Inferior parietal cortex (tissue), 1 donor: ENCODE results near the gene KANSL1.

Source experiments
- DNase-seq: peaks from one replicate; pipeline ENCODE4 v3.0.0-alpha.2; 2016; ENCODE audit errors: extremely low spot score

KANSL1 gene

GRCh38 chr17:46072998-46073397 is 120.2 kb downstream of the KANSL1 start:
- no peak for DNase-seq

- no peak for DNase-seq
Observed at GRCh38 chr17:46071796-46072195, 121.4 kb downstream of the KANSL1 start.

GRCh38 chr17:46064460-46064859 is 128.8 kb downstream of the KANSL1 start:
- DNase-seq = no peak

GRCh38 chr17:46063241-46063640 is 130.0 kb downstream of the KANSL1 start:
- DNase-seq = no peak

GRCh38 chr17:46061435-46061834 is 131.8 kb downstream of the KANSL1 start:
- no peak for DNase-seq

GRCh38 chr17:46060461-46060860 is 132.8 kb downstream of the KANSL1 start:
- DNase-seq = no peak

- DNase-seq = no peak
Observed at GRCh38 chr17:46059486-46059885, 133.7 kb downstream of the KANSL1 start.

GRCh38 chr17:46057366-46057765 is 135.9 kb downstream of the KANSL1 start:
- DNase-seq = no peak

- no peak for DNase-seq
Observed at GRCh38 chr17:46056800-46057304, 136.4 kb downstream of the KANSL1 start.

- DNase-seq = no peak
Observed at GRCh38 chr17:46053911-46054534, 139.2 kb downstream of the KANSL1 start.

GRCh38 chr17:46049656-46050055 is 143.6 kb downstream of the KANSL1 start:
- no peak for DNase-seq

- DNase-seq = no peak
Observed at GRCh38 chr17:46047856-46048255, 145.4 kb downstream of the KANSL1 start.

GRCh38 chr17:46047398-46047797 is 145.8 kb downstream of the KANSL1 start:
- no peak for DNase-seq

- no peak for DNase-seq
Observed at GRCh38 chr17:46046957-46047356, 146.3 kb downstream of the KANSL1 start.

- DNase-seq = no peak
Observed at GRCh38 chr17:46045639-46046038, 147.6 kb downstream of the KANSL1 start.

GRCh38 chr17:46044989-46045388 is 148.2 kb downstream of the KANSL1 start:
- no peak for DNase-seq

GRCh38 chr17:46044286-46044928 is 148.8 kb downstream of the KANSL1 start:
- peak; percentile 87 for DNase-seq

- DNase-seq = no peak
Observed at GRCh38 chr17:46043606-46044005, 149.6 kb downstream of the KANSL1 start.

- DNase-seq = no peak
Observed at GRCh38 chr17:46042925-46043324, 150.3 kb downstream of the KANSL1 start.

GRCh38 chr17:46042246-46042645 is 151.0 kb downstream of the KANSL1 start:
- DNase-seq = no peak

- no peak for DNase-seq
Observed at GRCh38 chr17:46039592-46040186, 153.5 kb downstream of the KANSL1 start.

GRCh38 chr17:46038937-46039336 is 154.3 kb downstream of the KANSL1 start:
- no peak for DNase-seq

- no peak for DNase-seq
Observed at GRCh38 chr17:46038414-46038813, 154.8 kb downstream of the KANSL1 start.
